PC-3 (cell line): ENCODE measurements around the gene RAP1GAP. TPM values are rescaled to one million over a fixed set of nuclear protein-coding genes. Genes with fewer than 3 reads are reported as not detected.

Source experiments
- ATAC-seq: fragments of 200-7000 bp; cut with Tn5 transposase; 2 replicates; pipeline ENCODE4 v1.9.1; 2020; ENCODE audit warnings: mild to moderate bottlenecking, moderate library complexity
- BruUV-seq: library from RNA; stranded (reverse); fragments of 400-500 nt; replicated peaks from 2 replicates; lab custom pipeline; 2021; lab: Mats Ljungman, UMichigan
- CTCF ChIA-PET: fragments of 300-600 bp; sonication (Branson Sonifier 250); formaldehyde crosslinking; loops from one replicate; lab custom pipeline; 2022; ENCODE audit warnings: antibody characterized with exemption; lab: Charles Lee
- POLR2A ChIA-PET: fragments of 300-600 bp; sonication (Branson Sonifier 250); formaldehyde crosslinking; loops from one replicate; lab custom pipeline; 2022; ENCODE audit warnings: antibody characterized with exemption; ENCODE audit not compliant: unreplicated experiment; lab: Charles Lee
- DNase-seq: peaks from one replicate; pipeline ENCODE4 v3.0.0-alpha.2; 2015
- H2AFZ ChIP-seq: fragments of 300-600 bp; sonication (generic); 2 replicates; pipeline ENCODE4 v1.6.0; 2016; ENCODE audit warnings: antibody characterized with exemption, low read length
- H3F3A ChIP-seq: fragments of 300-600 bp; sonication (generic); one replicate; pipeline ENCODE4 v1.6.0; 2017; ENCODE audit warnings: antibody characterized with exemption, low read length, control low read depth, mild to moderate bottlenecking; ENCODE audit not compliant: unreplicated experiment
- H3K27ac ChIP-seq: fragments of 300-600 bp; sonication (generic); 2 replicates; pipeline ENCODE4 v1.5.1; 2016; ENCODE audit warnings: mild to moderate bottlenecking, low read length
- H3K27me3 ChIP-seq: fragments of 300-600 bp; sonication (generic); 2 replicates; pipeline ENCODE4 v1.6.1; 2016; ENCODE audit warnings: low read length, mixed read lengths
- H3K36me3 ChIP-seq: fragments of 300-600 bp; sonication (generic); 2 replicates; pipeline ENCODE4 v1.6.1; 2016; ENCODE audit warnings: low read depth, mixed run types, low read length, mixed read lengths
- H3K4me1 ChIP-seq: fragments of 300-600 bp; sonication (generic); 2 replicates; pipeline ENCODE4 v1.5.1; 2016; ENCODE audit warnings: low read length; ENCODE audit not compliant: insufficient read depth
- H3K4me2 ChIP-seq: fragments of 300-600 bp; sonication (generic); 2 replicates; pipeline ENCODE4 v1.6.0; 2016; ENCODE audit warnings: low read length
- H3K4me3 ChIP-seq: fragments of 300-600 bp; sonication (generic); 2 replicates; pipeline ENCODE4 v1.5.1; 2016; ENCODE audit warnings: mild to moderate bottlenecking, low read length, mixed read lengths
- H3K79me2 ChIP-seq: fragments of 300-600 bp; sonication (generic); 2 replicates; pipeline ENCODE4 v1.6.1; 2017; ENCODE audit warnings: low read length, mixed read lengths
- H3K9ac ChIP-seq: fragments of 300-600 bp; sonication (generic); 2 replicates; pipeline ENCODE4 v1.6.0; 2016; ENCODE audit warnings: mild to moderate bottlenecking, low read length
- H3K9me2 ChIP-seq: fragments of 300-600 bp; sonication (generic); replicated peaks from 2 replicates; pipeline ENCODE4 v1.6.1; 2016; ENCODE audit warnings: mixed run types, low read length, mixed read lengths
- H3K9me3 ChIP-seq: fragments of 300-600 bp; sonication (generic); 2 replicates; pipeline ENCODE4 v1.6.1; 2016; ENCODE audit warnings: low read length, mixed read lengths
- H4K20me1 ChIP-seq: fragments of 300-600 bp; sonication (generic); 2 replicates; pipeline ENCODE4 v1.6.1; 2016; ENCODE audit warnings: low read length, mixed read lengths
- CTCF ChIP-seq: fragments of 300-600 bp; sonication (generic); conservative IDR thresholded peaks from 2 replicates; pipeline ENCODE4 v1.5.1; 2017; ENCODE audit warnings: antibody characterized with exemption, low read depth, mild to moderate bottlenecking, low read length
- EZH2 ChIP-seq: fragments of 300-600 bp; sonication (generic); IDR thresholded peaks from one replicate; pipeline ENCODE4 v1.6.1; 2017; ENCODE audit warnings: antibody characterized with exemption, mild to moderate bottlenecking, low read length; ENCODE audit not compliant: unreplicated experiment
- EZH2phosphoT487 ChIP-seq: fragments of 300-600 bp; sonication (generic); IDR thresholded peaks from 2 replicates; pipeline ENCODE4 v1.6.1; 2018; ENCODE audit warnings: mild to moderate bottlenecking, antibody characterized with exemption, low read length, borderline replicate concordance
- intact Hi-C: fragments of 100-400 bp; cut with micrococcal nuclease; formaldehyde crosslinking; loops from 2 replicates; pipeline ENCODE4 v1.9.0; 2023
- total RNA-seq: library from RNA; depleted of rRNA; stranded (reverse); fragments of >200 nt; gene quantifications from 2 replicates; pipeline ENCODE4 v1.2.3, GENCODE V29; 2014

The RAP1GAP gene
- total RNA-seq, 1 experiment from 2014 or later = 12.1 TPM

- H3K27ac ChIP-seq = no peak overlapping the region
- no peak overlapping the region for H2AFZ ChIP-seq
- intact Hi-C loops = no loop called here
- BruUV-seq = no TSS peak
- H3K9ac ChIP-seq = no peak overlapping the region
- ATAC-seq (no peak), DNase-seq (no peak)
- H3K9me2 ChIP-seq = no peaks in the 10 kb centered on the region
- POLR2A ChIA-PET = no interaction called here
- H3K27me3 ChIP-seq = no peaks in the 10 kb centered on the region
- CTCF ChIA-PET = no interaction called here
- peaks cover 27% of the 10 kb centered on the region for H3K4me1 ChIP-seq
- no peaks in the 10 kb centered on the region for H3K9me3 ChIP-seq
- no peak overlapping the region for H3K4me3 ChIP-seq
- no peaks in the 10 kb centered on the region for H4K20me1 ChIP-seq
- no peaks in the 10 kb centered on the region for H3K79me2 ChIP-seq
- H3K4me2 ChIP-seq = no peak overlapping the region
- no peaks in the 10 kb centered on the region for H3K36me3 ChIP-seq
- no peaks in the 10 kb centered on the region for H3F3A ChIP-seq
- no peak for TF ChIP-seq CTCF
- no peak for TF ChIP-seq EZH2phosphoT487
- TF ChIP-seq EZH2 = no peak
These were observed 31.6 kb downstream of the RAP1GAP start for GRCh38 chr1:21637514-21637913.

GRCh38 chr1:21636029-21636428, 33.1 kb downstream of the RAP1GAP start:
- H3K9ac ChIP-seq = no peak overlapping the region
- H3K4me3 ChIP-seq = no peak overlapping the region
- H3K27me3 ChIP-seq = no peaks in the 10 kb centered on the region
- H3K4me1 ChIP-seq = peaks cover 34% of the 10 kb centered on the region
- H3K79me2 ChIP-seq = no peaks in the 10 kb centered on the region
- no peaks in the 10 kb centered on the region for H3F3A ChIP-seq
- H3K36me3 ChIP-seq = no peaks in the 10 kb centered on the region
- no peaks in the 10 kb centered on the region for H3K9me2 ChIP-seq
- no peak overlapping the region for H2AFZ ChIP-seq
- CTCF ChIA-PET = no interaction called here
- TF ChIP-seq CTCF (no peak), EZH2phosphoT487 (no peak), EZH2 (no peak)
- POLR2A ChIA-PET = no interaction called here
- BruUV-seq = no TSS peak
- no peak overlapping the region for H3K4me2 ChIP-seq
- no peaks in the 10 kb centered on the region for H3K9me3 ChIP-seq
- ATAC-seq (no peak), DNase-seq (no peak)
- no peaks in the 10 kb centered on the region for H4K20me1 ChIP-seq
- intact Hi-C loops = no loop called here
- no peak overlapping the region for H3K27ac ChIP-seq

- H3K36me3 ChIP-seq = no peaks in the 10 kb centered on the region
- no peak overlapping the region for H3K9ac ChIP-seq
- ATAC-seq = no peak
- no peaks in the 10 kb centered on the region for H3K9me2 ChIP-seq
- DNase-seq = no peak
- H4K20me1 ChIP-seq = no peaks in the 10 kb centered on the region
- no peak overlapping the region for H2AFZ ChIP-seq
- no peaks in the 10 kb centered on the region for H3K79me2 ChIP-seq
- no peaks in the 10 kb centered on the region for H3K27me3 ChIP-seq
- no peak overlapping the region for H3K27ac ChIP-seq
- H3K4me2 ChIP-seq = no peak overlapping the region
- BruUV-seq = no TSS peak
- CTCF ChIA-PET = no interaction called here
- no peaks in the 10 kb centered on the region for H3F3A ChIP-seq
- no peak overlapping the region for H3K4me3 ChIP-seq
- intact Hi-C loops = no loop called here
- POLR2A ChIA-PET = no interaction called here
- no peaks in the 10 kb centered on the region for H3K9me3 ChIP-seq
- TF ChIP-seq EZH2 = no peak
- TF ChIP-seq CTCF = no peak
- TF ChIP-seq EZH2phosphoT487 = no peak
- peaks cover 34% of the 10 kb centered on the region for H3K4me1 ChIP-seq
These were observed 34.2 kb downstream of the RAP1GAP start for GRCh38 chr1:21634806-21635535.
